Endothelial cell of umbilical vein (primary cell): ENCODE results near the gene MALRD1. TPM values are rescaled to one million over a fixed set of nuclear protein-coding genes. Genes with fewer than 3 reads are reported as not detected.

ENCODE experiments used
- BruUV-seq: library from RNA; stranded (reverse); fragments of 400-500 nt; replicated peaks from 2 replicates; lab custom pipeline; 2021; lab: Mats Ljungman, UMichigan
- CTCF ChIA-PET: fragments of 300-600, 350-600 bp; sonication (Branson Sonifier 250); formaldehyde crosslinking; loops from one replicate; lab custom pipeline; 2021; ENCODE audit warnings: antibody characterized with exemption, inconsistent platforms; lab: Charles Lee
- POLR2A ChIA-PET: fragments of 300-600, 350-600 bp; sonication (Branson Sonifier 250); formaldehyde crosslinking; loops from one replicate; lab custom pipeline; 2021; ENCODE audit warnings: antibody characterized with exemption, inconsistent platforms; lab: Charles Lee
- DNase-seq: peaks from one replicate; pipeline ENCODE4 v3.0.0-alpha.2; 2011; ENCODE audit warnings: low read depth, low spot score
- FAIRE-seq: peaks from 2 replicates; lab custom pipeline; 2011; peaks lifted over from hg19 to GRCh38; lab: Jason Lieb, UNC
- H2AFZ ChIP-seq: 2 replicates; pipeline ENCODE4 v1.6.0; 2012; ENCODE audit warnings: low read depth, low read length, control low read depth, inconsistent platforms
- H3K27ac ChIP-seq: 2 replicates; pipeline ENCODE4 v1.5.1; 2011; ENCODE audit warnings: low read depth, mild to moderate bottlenecking, control low read depth, low read length, moderate library complexity; ENCODE audit not compliant: insufficient read depth
- H3K27me3 ChIP-seq, 2 experiments: 2 replicates each; pipeline versions ENCODE4 v1.6.0 to v1.6.1; 2011; ENCODE audit warnings: low read length in 2 of 2, mixed read lengths in 1 of 2; ENCODE audit not compliant: control insufficient read depth in 2 of 2, insufficient read depth in 2 of 2
- H3K36me3 ChIP-seq, 2 experiments: 2 replicates in 1 of 2; 3 replicates in 1 of 2; pipeline ENCODE4 v1.5.1; 2011; ENCODE audit warnings: low read length in 2 of 2, mild to moderate bottlenecking in 1 of 2, moderate library complexity in 1 of 2; ENCODE audit not compliant: control insufficient read depth in 2 of 2, insufficient read depth in 2 of 2; ENCODE audit errors: extremely low read depth in 1 of 2
- H3K4me1 ChIP-seq: 3 replicates; pipeline ENCODE4 v1.5.1; 2011; ENCODE audit warnings: mild to moderate bottlenecking, low read length; ENCODE audit not compliant: control insufficient read depth, insufficient read depth; ENCODE audit errors: extremely low read depth
- H3K4me2 ChIP-seq: 2 replicates; pipeline ENCODE4 v1.6.1; 2011; ENCODE audit warnings: low read length, control low read depth, mixed read lengths; ENCODE audit not compliant: insufficient read depth
- H3K4me3 ChIP-seq, 3 experiments: fragments of 200-600 bp in 1 of 3; sonication (generic), shearing (Covaris generic) in 1 of 3; replicated peaks in 1 of 3; 2 replicates each; pipeline ENCODE4 v1.5.1; 2011 to 2016; ENCODE audit warnings: control low read depth in 3 of 3, low read length in 3 of 3, mild to moderate bottlenecking in 2 of 3, inconsistent platforms in 1 of 3, low read depth in 1 of 3, moderate library complexity in 1 of 3; ENCODE audit not compliant: insufficient read depth in 1 of 3
- H3K79me2 ChIP-seq: 2 replicates; pipeline ENCODE4 v1.6.0; 2012; ENCODE audit warnings: low read length, inconsistent platforms; ENCODE audit not compliant: control insufficient read depth, insufficient read depth
- H3K9ac ChIP-seq: replicated peaks from 2 replicates; pipeline ENCODE3; 2011; ENCODE audit warnings: low read length, control low read depth; ENCODE audit not compliant: insufficient read depth; ENCODE audit errors: extremely low read depth
- H3K9me1 ChIP-seq: replicated peaks from 3 replicates; pipeline ENCODE4 v1.6.0; 2011; ENCODE audit warnings: mild to moderate bottlenecking, low read length; ENCODE audit not compliant: control insufficient read depth, insufficient read depth; ENCODE audit errors: extremely low read depth
- H3K9me3 ChIP-seq: replicated peaks from 2 replicates; pipeline ENCODE4 v1.5.1; 2012; ENCODE audit warnings: low read length, inconsistent platforms; ENCODE audit not compliant: control insufficient read depth, insufficient read depth
- H4K20me1 ChIP-seq: replicated peaks from 2 replicates; pipeline ENCODE3; 2011; ENCODE audit warnings: mild to moderate bottlenecking, low read length; ENCODE audit not compliant: control insufficient read depth, insufficient read depth; ENCODE audit errors: extremely low read depth
- EZH2 ChIP-seq: IDR thresholded peaks from 2 replicates; pipeline ENCODE4 v1.6.1; 2012; ENCODE audit warnings: borderline replicate concordance, low read depth, mild to moderate bottlenecking, moderate library complexity, low read length, inconsistent platforms; ENCODE audit not compliant: severe bottlenecking
- FOS ChIP-seq: IDR thresholded peaks from 2 replicates; pipeline ENCODE4 v1.6.1; 2011; ENCODE audit warnings: mild to moderate bottlenecking, low read length, moderate library complexity, borderline replicate concordance; ENCODE audit not compliant: insufficient read depth
- GATA2 ChIP-seq: IDR thresholded peaks from 2 replicates; pipeline ENCODE4 v1.7.0; 2011; ENCODE audit warnings: low read depth, mild to moderate bottlenecking, moderate library complexity, mixed read lengths, low read length; ENCODE audit not compliant: insufficient read length, insufficient read depth
- JUN ChIP-seq: IDR thresholded peaks from 2 replicates; pipeline ENCODE4 v1.6.1; 2011; ENCODE audit warnings: borderline replicate concordance, low read depth; ENCODE audit not compliant: insufficient read length, insufficient read depth
- MYC ChIP-seq: IDR thresholded peaks from one replicate; pipeline ENCODE4 v1.6.1; 2011; ENCODE audit warnings: mild to moderate bottlenecking, low read depth, low read length
- POLR2A ChIP-seq: IDR thresholded peaks from 2 replicates; pipeline ENCODE4 v1.6.1; 2012; ENCODE audit warnings: low read depth, mild to moderate bottlenecking, control low read depth, low read length
- POLR2AphosphoS5 ChIP-seq: IDR thresholded peaks from 2 replicates; pipeline ENCODE4 v1.6.1; 2012; ENCODE audit warnings: low read depth, mild to moderate bottlenecking, control low read depth, low read length, moderate library complexity; ENCODE audit not compliant: insufficient read depth
- dilution Hi-C: fragments of 300-500 bp; cut with MboI; formaldehyde crosslinking; loops from one replicate; pipeline ENCODE4 v1.15.0; 2019; ENCODE audit warnings: low sequenced_read_pairs; ENCODE audit not compliant: extremely low pct_ligation_motif_present
- intact Hi-C: fragments of 100-400 bp; cut with micrococcal nuclease; formaldehyde crosslinking; loops from one replicate; pipeline ENCODE4 v1.10.0; 2022
- polyA plus RNA-seq, 4 experiments: library from polyadenylated mRNA; depleted of rRNA in 3 of 4; stranded (reverse) in 3 of 4; unstranded in 1 of 4; fragments of >200 nt; gene quantifications; 2 replicates each; pipeline versions ENCODE4 v1.2.1 to v1.2.3, GENCODE V29; 2011 to 2012; ENCODE audit warnings: missing spikeins in 1 of 4
- total RNA-seq: library from RNA; stranded (reverse); gene quantifications from 2 replicates; pipeline ENCODE4 v1.2.3, GENCODE V29; 2021
- TF ChIP-seq, protein P1 (sequence below), 2 donors: IDR thresholded peaks; 1 replicate in 1 of 2; 2 replicates in 1 of 2; pipeline ENCODE4 v1.5.1; 2011; ENCODE audit warnings: low read length in 2 of 2, mild to moderate bottlenecking in 2 of 2, moderate library complexity in 2 of 2, control low read depth in 1 of 2, inconsistent platforms in 1 of 2, low read depth in 1 of 2; ENCODE audit not compliant: insufficient read depth in 1 of 2; ENCODE audit errors: extremely low read depth in 1 of 2
- TF ChIP-seq, protein P2 (sequence below): IDR thresholded peaks from 2 replicates; pipeline ENCODE4 v1.6.1; 2011; ENCODE audit not compliant: insufficient read depth, insufficient read length

Gene MALRD1
- total and polyA plus RNA-seq, 2 donors (not counting 3 experiments of a cell fraction or from before 2014, with no cell fraction given): not detected

DNA sequence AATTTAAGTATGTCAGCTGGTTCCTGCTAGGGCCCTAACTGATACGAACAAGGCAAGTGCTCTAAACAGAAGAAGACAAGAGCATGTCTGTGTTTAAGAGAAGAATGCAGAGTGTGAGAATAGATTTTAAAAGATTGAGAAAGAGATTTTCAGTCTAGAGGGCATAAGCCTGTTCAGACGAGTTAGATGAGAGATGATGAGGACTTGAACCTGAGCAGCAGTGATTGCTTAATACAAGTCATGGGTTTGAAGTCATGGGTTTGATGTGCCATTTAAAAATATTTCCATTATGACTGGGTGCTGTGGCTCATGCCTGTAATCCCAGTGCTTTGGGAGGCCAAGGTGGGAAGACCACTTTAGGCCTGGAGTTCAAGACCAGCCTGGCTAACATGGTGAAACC is 658.8 kb downstream of the MALRD1 start:
- DNase-seq (no peak), FAIRE-seq (no peak)
- Histone ChIP-seq H3K79me2 (no peaks in the 10 kb centered on the region), H3K4me1 (no peaks in the 10 kb centered on the region), H3K4me3 (no peak overlapping the region), H3K9me3 (no peaks in the 10 kb centered on the region), H3K9me1 (no peaks in the 10 kb centered on the region), H3K27ac (no peak overlapping the region), H2AFZ (no peak overlapping the region), H3K9ac (no peak overlapping the region), H3K4me2 (no peak overlapping the region), H3K36me3 (no peaks in the 10 kb centered on the region), H4K20me1 (no peaks in the 10 kb centered on the region), H3K27me3 (no peaks in the 10 kb centered on the region)
- BruUV-seq: no TSS peak
- CTCF ChIA-PET: no interaction called here
- dilution Hi-C loops: no loop called here
- POLR2A ChIA-PET: no interaction called here
- intact Hi-C loops: no loop called here
- TF ChIP-seq EZH2: no peak
- TF ChIP-seq FOS: no peak
- TF ChIP-seq POLR2A: no peak
- no peak for TF ChIP-seq POLR2AphosphoS5
- no peak for TF ChIP-seq JUN
- no peak for TF ChIP-seq GATA2
- TF ChIP-seq, protein P1, sequence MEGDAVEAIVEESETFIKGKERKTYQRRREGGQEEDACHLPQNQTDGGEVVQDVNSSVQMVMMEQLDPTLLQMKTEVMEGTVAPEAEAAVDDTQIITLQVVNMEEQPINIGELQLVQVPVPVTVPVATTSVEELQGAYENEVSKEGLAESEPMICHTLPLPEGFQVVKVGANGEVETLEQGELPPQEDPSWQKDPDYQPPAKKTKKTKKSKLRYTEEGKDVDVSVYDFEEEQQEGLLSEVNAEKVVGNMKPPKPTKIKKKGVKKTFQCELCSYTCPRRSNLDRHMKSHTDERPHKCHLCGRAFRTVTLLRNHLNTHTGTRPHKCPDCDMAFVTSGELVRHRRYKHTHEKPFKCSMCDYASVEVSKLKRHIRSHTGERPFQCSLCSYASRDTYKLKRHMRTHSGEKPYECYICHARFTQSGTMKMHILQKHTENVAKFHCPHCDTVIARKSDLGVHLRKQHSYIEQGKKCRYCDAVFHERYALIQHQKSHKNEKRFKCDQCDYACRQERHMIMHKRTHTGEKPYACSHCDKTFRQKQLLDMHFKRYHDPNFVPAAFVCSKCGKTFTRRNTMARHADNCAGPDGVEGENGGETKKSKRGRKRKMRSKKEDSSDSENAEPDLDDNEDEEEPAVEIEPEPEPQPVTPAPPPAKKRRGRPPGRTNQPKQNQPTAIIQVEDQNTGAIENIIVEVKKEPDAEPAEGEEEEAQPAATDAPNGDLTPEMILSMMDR (IDR thresholded peaks at IDR 0.05; ENCODE audit: extremely low read depth in 1 of 2, insufficient read depth in 1 of 2, low read depth in 1 of 2, low read length in 2 of 2): no peak
- TF ChIP-seq, protein P2, sequence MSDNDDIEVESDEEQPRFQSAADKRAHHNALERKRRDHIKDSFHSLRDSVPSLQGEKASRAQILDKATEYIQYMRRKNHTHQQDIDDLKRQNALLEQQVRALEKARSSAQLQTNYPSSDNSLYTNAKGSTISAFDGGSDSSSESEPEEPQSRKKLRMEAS: no peak
- TF ChIP-seq MYC: no peak
